ENCODE measurements around the gene TOMM6. TPM values are rescaled to one million over a fixed set of nuclear protein-coding genes. Genes with fewer than 3 reads are reported as not detected.

Gene TOMM6
- total and polyA plus RNA-seq, 4 experiments from 2014 or later = 118 to 353 (median 213) TPM

DNA sequence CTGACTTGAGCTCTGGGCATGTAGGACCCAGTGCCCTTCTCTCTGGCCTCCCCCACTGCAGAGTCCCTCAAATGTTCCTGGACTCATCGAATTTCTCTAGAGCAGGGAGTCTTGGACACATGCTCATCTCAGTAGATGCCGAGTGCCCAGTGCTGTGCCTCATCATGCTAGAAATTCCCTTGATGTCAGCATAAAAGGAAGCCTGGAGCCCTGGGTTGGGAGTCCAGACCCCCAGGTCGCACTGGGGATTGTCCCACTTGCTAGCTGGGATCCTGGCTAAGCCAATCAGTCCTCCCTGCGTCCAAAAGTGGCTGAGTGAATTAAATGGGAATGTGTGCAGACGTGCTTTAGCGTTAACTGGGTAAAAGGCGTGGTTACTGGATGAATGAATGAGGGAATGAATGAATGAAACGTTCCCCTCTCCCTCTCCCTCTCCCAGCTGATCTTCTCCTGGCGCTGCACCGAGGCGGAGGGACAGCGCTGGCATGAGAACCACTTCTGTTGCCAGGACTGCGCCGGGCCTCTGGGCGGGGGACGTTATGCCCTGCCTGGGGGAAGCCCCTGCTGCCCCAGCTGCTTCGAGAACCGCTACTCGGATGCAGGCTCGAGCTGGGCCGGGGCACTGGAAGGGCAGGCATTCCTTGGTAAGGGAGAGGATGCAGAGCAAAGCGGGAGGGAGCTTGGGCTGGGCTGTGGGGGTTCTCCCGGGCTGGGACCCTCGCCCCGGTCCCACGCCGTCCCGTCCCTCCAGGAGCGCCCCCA lies 1.6 kb upstream of the TOMM6 start:
- ChIA-PET CTCF (ENCODE audit: partially characterized antibody) (interaction anchor here (0.5 to 9.8 kb wide), 15 partner anchors 9 to 810 kb away, joined by 3 to 178 read pairs (median 4); partner anchors contain the start of genes BYSL, MED20, TAF8 and TFEB), POLR2A (ENCODE audit: partially characterized antibody) (interaction anchor here (1.0 to 5.5 kb wide), 13 partner anchors 10 to 1093 kb away, joined by 3 to 126 read pairs (median 6); partner anchors contain the start of genes BYSL, CCND3, MED20 and RPL7L1)
- H3K27me3 Mint-ChIP-seq = peaks cover 3% of the 10 kb centered on the region in 2 donors
- peak overlapping the region in 1 of 2 donors; percentile 84 for H3K4me3 ChIP-seq (ENCODE audit: low read length in 2 of 2)
- no peak for DNase-seq
- H3K36me3 ChIP-seq (ENCODE audit: insufficient read depth, low read length) = peaks cover 18% of the 10 kb centered on the region
- H3K9me3 Mint-ChIP-seq = peaks cover 0 to 2% (median 0%) of the 10 kb centered on the region in 8 donors
- H3K4me3 Mint-ChIP-seq = peak overlapping the region; percentile 68 to 99 (median 80)
- no peaks in the 10 kb centered on the region for H3K27me3 ChIP-seq (ENCODE audit: insufficient read depth, low read length)
- peak overlapping the region in 3 of 7 donors; percentile 69 to 98 (median 77) for H3K27ac Mint-ChIP-seq
- H3K9me3 ChIP-seq (ENCODE audit: control insufficient read depth in 1 of 2, low read length in 2 of 2) = no peaks in the 10 kb centered on the region
- intact Hi-C loops (cut with micrococcal nuclease) = loop anchor here (2.0 to 10.0 kb wide), 2 partner anchors 319 to 1389 kb away; partner anchors contain the start of gene SRF
- peaks cover 10 to 34% (median 17%) of the 10 kb centered on the region in 4 donors for H3K4me1 Mint-ChIP-seq
- H3K4me1 ChIP-seq (ENCODE audit: insufficient read depth, low read length) = peaks cover 21% of the 10 kb centered on the region
- peaks cover 12 to 27% of the 10 kb centered on the region in 2 donors for H3K36me3 Mint-ChIP-seq
- H3K27ac ChIP-seq (ENCODE audit: low read depth, low read length) = no peak overlapping the region

DNA sequence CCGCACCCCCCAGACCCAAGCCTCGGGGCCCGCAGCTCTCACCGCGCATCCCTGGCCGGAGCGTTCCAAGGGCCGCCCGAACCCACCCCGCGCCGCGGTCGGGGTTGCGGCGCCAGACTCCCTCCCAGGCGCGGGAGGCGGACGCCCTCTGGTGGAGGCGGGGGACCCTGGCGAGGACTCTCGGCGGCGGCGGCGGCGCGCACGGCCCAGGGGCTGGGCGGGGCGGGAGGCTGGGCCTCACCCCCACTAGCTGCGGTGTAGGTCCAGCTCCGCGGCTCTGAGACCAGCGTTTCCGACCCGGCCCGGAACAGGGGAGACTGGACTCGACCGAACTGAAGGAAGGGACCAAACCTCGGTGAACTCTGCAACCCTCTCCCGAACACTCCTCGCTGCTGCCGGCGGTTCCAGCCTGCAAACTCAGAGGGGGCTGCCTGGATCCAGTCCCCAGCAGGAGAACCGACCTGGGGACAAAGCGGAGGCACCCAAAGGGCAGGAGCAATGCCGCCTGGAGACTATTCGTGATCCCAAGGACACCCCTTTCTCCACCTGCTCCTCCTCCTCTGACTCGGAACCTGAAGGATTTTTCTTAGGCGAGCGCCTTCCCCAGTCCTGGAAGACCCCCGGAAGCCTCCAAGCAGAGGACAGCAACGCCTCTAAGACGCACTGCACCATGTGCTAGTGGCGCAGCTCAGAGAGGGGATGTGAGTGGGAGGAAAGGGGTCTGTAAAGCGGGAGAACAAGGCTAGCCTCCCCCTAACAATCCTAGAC lies 859 bp upstream of the TOMM6 start:
- Histone ChIP-seq H3K36me3 (ENCODE audit: insufficient read depth, low read length) (peaks cover 23% of the 10 kb centered on the region), H3K27ac (ENCODE audit: low read depth, low read length) (peak overlapping the region; percentile 90), H3K4me3 (ENCODE audit: low read length in 2 of 2) (peak overlapping the region; percentile 84 to 100), H3K9me3 (ENCODE audit: control insufficient read depth in 1 of 2, low read length in 2 of 2) (no peaks in the 10 kb centered on the region), H3K27me3 (ENCODE audit: insufficient read depth, low read length) (no peaks in the 10 kb centered on the region), H3K4me1 (ENCODE audit: insufficient read depth, low read length) (peaks cover 16% of the 10 kb centered on the region)
- peak overlapping the region; percentile 95 to 99 (median 98) for H3K4me3 Mint-ChIP-seq
- DNase-seq = peak; percentile 82 to 89 (median 84)
- peaks cover 0 to 2% (median 0%) of the 10 kb centered on the region in 8 donors for H3K9me3 Mint-ChIP-seq
- H3K27ac Mint-ChIP-seq = peak overlapping the region; percentile 92 to 98 (median 98)
- H3K36me3 Mint-ChIP-seq = peaks cover 17 to 32% of the 10 kb centered on the region in 2 donors
- ChIA-PET CTCF (ENCODE audit: partially characterized antibody) (interaction anchor here (0.5 to 9.8 kb wide), 26 partner anchors 9 to 1641 kb away, joined by 3 to 178 read pairs (median 4); partner anchors contain the start of genes ABCC10, BYSL, MED20 and TAF8), POLR2A (ENCODE audit: partially characterized antibody) (interaction anchor here (0.9 to 5.5 kb wide), 23 partner anchors 9 to 1843 kb away, joined by 3 to 126 read pairs (median 5); partner anchors contain the start of genes BYSL, CCND3, CNPY3 and MED20)
- intact Hi-C loops (cut with micrococcal nuclease) = loop anchor here (1.0 to 10.0 kb wide), 12 partner anchors 7 to 1843 kb away; partner anchors contain the start of genes BYSL, CCND3, FRS3 and GTPBP2
- peaks cover 0 to 3% of the 10 kb centered on the region in 2 donors for H3K27me3 Mint-ChIP-seq
- peaks cover 7 to 29% (median 12%) of the 10 kb centered on the region in 4 donors for H3K4me1 Mint-ChIP-seq

DNA sequence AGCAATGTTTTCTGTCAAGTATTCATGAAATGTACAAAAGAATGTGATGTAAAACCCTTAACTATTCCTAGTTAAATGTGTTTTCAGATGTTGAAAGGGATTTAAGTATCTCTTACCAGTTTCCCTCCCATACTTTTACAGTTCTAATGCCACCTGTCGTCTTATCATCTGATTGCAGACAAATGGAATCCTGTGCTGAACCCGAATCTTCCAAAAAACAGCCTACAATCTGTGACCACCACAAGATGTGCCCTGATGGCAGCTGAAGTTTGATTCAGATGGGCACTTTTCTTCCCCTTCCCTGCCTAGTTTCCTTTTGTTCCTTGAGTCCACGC lies 1.9 kb downstream of the TOMM6 start:
- no peak for DNase-seq
- Mint-ChIP-seq H3K36me3 (peaks cover 19 to 48% of the 10 kb centered on the region in 2 donors), H3K4me1 (peaks cover 6 to 29% (median 11%) of the 10 kb centered on the region in 4 donors), H3K27me3 (peaks cover 0 to 3% of the 10 kb centered on the region in 2 donors), H3K9me3 (peaks cover 0 to 2% (median 0%) of the 10 kb centered on the region in 8 donors), H3K4me3 (peak overlapping the region; percentile 70 to 98 (median 77)), H3K27ac (peak overlapping the region in 6 of 7 donors; percentile 36 to 98 (median 67))
- intact Hi-C loops (cut with micrococcal nuclease) = loop anchor here (10.0 kb wide), 1 partner anchor 1385 kb away; the partner anchor contains the start of gene SRF
- CTCF ChIA-PET (ENCODE audit: partially characterized antibody) = interaction anchor here (1.0 kb wide), 1 partner anchor 425 kb away, joined by 3 read pairs; no protein-coding TSS in a partner anchor
- Histone ChIP-seq H3K36me3 (ENCODE audit: insufficient read depth, low read length) (peaks cover 32% of the 10 kb centered on the region), H3K9me3 (ENCODE audit: control insufficient read depth in 1 of 2, low read length in 2 of 2) (no peaks in the 10 kb centered on the region), H3K4me3 (ENCODE audit: low read length in 2 of 2) (no peak overlapping the region), H3K27me3 (ENCODE audit: insufficient read depth, low read length) (no peaks in the 10 kb centered on the region), H3K4me1 (ENCODE audit: insufficient read depth, low read length) (peaks cover 16% of the 10 kb centered on the region), H3K27ac (ENCODE audit: low read depth, low read length) (no peak overlapping the region)
- POLR2A ChIA-PET (ENCODE audit: partially characterized antibody) = no interaction called here

DNA sequence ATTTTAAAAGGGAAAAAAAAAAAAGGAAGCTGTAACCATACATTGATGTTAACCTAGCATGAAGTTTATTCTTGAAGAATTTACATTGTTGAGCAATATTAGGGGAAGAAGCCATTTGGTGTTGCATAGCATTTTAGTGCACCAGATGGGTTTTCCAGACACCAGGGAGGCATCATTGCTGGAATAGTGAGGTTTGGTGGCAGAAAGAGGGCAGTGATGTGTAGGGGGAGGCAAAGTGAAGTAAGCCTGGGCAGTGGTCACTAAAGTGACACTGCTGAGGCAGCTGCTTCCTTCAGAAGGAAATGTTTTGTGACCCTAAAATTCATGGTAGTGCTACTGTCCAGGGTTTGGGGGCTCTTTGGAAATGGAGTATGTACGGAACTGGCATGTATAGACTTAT lies 2.6 kb downstream of the TOMM6 start:
- H3K4me3 ChIP-seq (ENCODE audit: low read length in 2 of 2) = no peak overlapping the region
- H3K4me3 Mint-ChIP-seq = peak overlapping the region in 3 of 8 donors; percentile 4 to 50 (median 32)
- peaks cover 16% of the 10 kb centered on the region for H3K4me1 ChIP-seq (ENCODE audit: insufficient read depth, low read length)
- no peak for DNase-seq
- H3K36me3 Mint-ChIP-seq = peaks cover 22 to 50% of the 10 kb centered on the region in 2 donors
- peak overlapping the region in 4 of 7 donors; percentile 13 to 98 (median 16) for H3K27ac Mint-ChIP-seq
- H3K27me3 Mint-ChIP-seq = peaks cover 0 to 3% of the 10 kb centered on the region in 2 donors
- peaks cover 0 to 2% (median 0%) of the 10 kb centered on the region in 8 donors for H3K9me3 Mint-ChIP-seq
- H3K27me3 ChIP-seq (ENCODE audit: insufficient read depth, low read length) = no peaks in the 10 kb centered on the region
- CTCF ChIA-PET (ENCODE audit: partially characterized antibody) = interaction anchor here (1.0 kb wide), 1 partner anchor 425 kb away, joined by 3 read pairs; no protein-coding TSS in a partner anchor
- peaks cover 6 to 27% (median 10%) of the 10 kb centered on the region in 4 donors for H3K4me1 Mint-ChIP-seq
- no peak overlapping the region for H3K27ac ChIP-seq (ENCODE audit: low read depth, low read length)
- H3K9me3 ChIP-seq (ENCODE audit: control insufficient read depth in 1 of 2, low read length in 2 of 2) = no peaks in the 10 kb centered on the region
- POLR2A ChIA-PET (ENCODE audit: partially characterized antibody) = no interaction called here
- H3K36me3 ChIP-seq (ENCODE audit: insufficient read depth, low read length) = peaks cover 32% of the 10 kb centered on the region
- intact Hi-C loops (cut with micrococcal nuclease) = no loop called here

DNA sequence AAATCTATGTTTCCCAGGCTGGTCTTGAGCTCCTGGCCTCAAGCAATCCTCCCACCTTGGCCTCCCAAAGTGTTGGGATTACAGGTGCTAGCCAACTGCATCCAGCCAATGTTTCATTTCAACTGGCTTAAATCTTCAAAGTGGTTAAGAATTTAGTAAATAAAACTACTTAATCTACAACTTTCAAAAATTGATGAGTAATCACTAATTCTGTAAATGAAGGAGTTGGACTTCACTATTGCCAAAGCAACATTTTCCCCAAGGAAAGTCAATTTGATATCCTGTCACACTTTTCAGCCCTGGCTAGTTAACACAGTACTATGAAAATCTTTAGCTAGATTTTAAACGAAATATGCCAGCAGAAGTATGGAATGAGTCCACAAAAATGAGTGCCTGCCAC lies 3.8 kb downstream of the TOMM6 start:
- POLR2A ChIA-PET (ENCODE audit: partially characterized antibody) = interaction anchor here (0.6 to 1.6 kb wide), 3 partner anchors 13 to 847 kb away, joined by 3 read pairs; partner anchors contain the start of gene TAF8
- peaks cover 0 to 3% of the 10 kb centered on the region in 2 donors for H3K27me3 Mint-ChIP-seq
- H3K27ac Mint-ChIP-seq = no peak overlapping the region
- peaks cover 24 to 50% of the 10 kb centered on the region in 2 donors for H3K36me3 Mint-ChIP-seq
- no peaks in the 10 kb centered on the region for H3K27me3 ChIP-seq (ENCODE audit: insufficient read depth, low read length)
- H3K4me1 Mint-ChIP-seq = peaks cover 4 to 20% (median 10%) of the 10 kb centered on the region in 4 donors
- intact Hi-C loops (cut with micrococcal nuclease) = no loop called here
- H3K36me3 ChIP-seq (ENCODE audit: insufficient read depth, low read length) = peaks cover 32% of the 10 kb centered on the region
- DNase-seq = no peak
- no peak overlapping the region for H3K27ac ChIP-seq (ENCODE audit: low read depth, low read length)
- no peaks in the 10 kb centered on the region for H3K9me3 ChIP-seq (ENCODE audit: control insufficient read depth in 1 of 2, low read length in 2 of 2)
- no peak overlapping the region for H3K4me3 ChIP-seq (ENCODE audit: low read length in 2 of 2)
- H3K4me1 ChIP-seq (ENCODE audit: insufficient read depth, low read length) = peaks cover 10% of the 10 kb centered on the region
- CTCF ChIA-PET (ENCODE audit: partially characterized antibody) = interaction anchor here (1.1 to 1.3 kb wide), 2 partner anchors 9 to 11 kb away, joined by 3 read pairs; partner anchors contain the start of gene PRICKLE4
- H3K9me3 Mint-ChIP-seq = no peaks in the 10 kb centered on the region
- no peak overlapping the region for H3K4me3 Mint-ChIP-seq

DNA sequence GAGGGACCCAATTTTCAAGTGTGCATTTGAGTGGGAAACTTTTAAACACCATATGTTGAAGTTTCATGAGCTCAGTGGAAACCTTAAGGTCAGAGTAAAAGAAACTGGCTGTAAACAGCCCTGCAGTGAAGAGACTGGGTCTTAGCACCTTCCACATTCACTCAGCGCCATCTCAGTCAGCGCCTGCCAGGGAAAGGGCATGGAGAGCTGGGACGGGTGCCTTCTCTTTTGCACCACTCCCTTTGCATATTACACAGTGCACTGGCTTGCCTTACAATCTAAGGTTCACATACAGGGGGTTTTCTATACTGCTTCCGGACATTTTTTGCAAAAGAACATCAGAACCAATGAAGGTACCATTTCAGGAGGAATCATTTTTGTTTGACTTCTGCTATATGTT lies 4.5 kb downstream of the TOMM6 start:
- H3K4me1 Mint-ChIP-seq = peaks cover 4 to 20% (median 8%) of the 10 kb centered on the region in 4 donors
- H3K4me3 Mint-ChIP-seq = no peak overlapping the region
- Histone ChIP-seq H3K27ac (ENCODE audit: low read depth, low read length) (no peak overlapping the region), H3K27me3 (ENCODE audit: insufficient read depth, low read length) (no peaks in the 10 kb centered on the region), H3K36me3 (ENCODE audit: insufficient read depth, low read length) (peaks cover 32% of the 10 kb centered on the region), H3K4me1 (ENCODE audit: insufficient read depth, low read length) (peaks cover 10% of the 10 kb centered on the region), H3K4me3 (ENCODE audit: low read length in 2 of 2) (no peak overlapping the region), H3K9me3 (ENCODE audit: control insufficient read depth in 1 of 2, low read length in 2 of 2) (no peaks in the 10 kb centered on the region)
- H3K27me3 Mint-ChIP-seq = peaks cover 0 to 2% of the 10 kb centered on the region in 2 donors
- intact Hi-C loops (cut with micrococcal nuclease) = no loop called here
- H3K9me3 Mint-ChIP-seq = no peaks in the 10 kb centered on the region
- H3K27ac Mint-ChIP-seq = peak overlapping the region in 1 of 7 donors; percentile 69
- POLR2A ChIA-PET (ENCODE audit: partially characterized antibody) = interaction anchor here (0.6 to 1.6 kb wide), 3 partner anchors 14 to 847 kb away, joined by 3 read pairs; partner anchors contain the start of gene TAF8
- CTCF ChIA-PET (ENCODE audit: partially characterized antibody) = interaction anchor here (1.1 to 1.3 kb wide), 2 partner anchors 10 to 11 kb away, joined by 3 read pairs; partner anchors contain the start of gene PRICKLE4
- peaks cover 24 to 48% of the 10 kb centered on the region in 2 donors for H3K36me3 Mint-ChIP-seq
- DNase-seq = no peak
